ENCODE data around the gene DBF4B.

DBF4B gene

GRCh38 chr17:44778656-44779210 is 70.3 kb downstream of the DBF4B start:
- TF ChIP-seq JUND (IDR thresholded peaks at IDR 0.05; ENCODE audit: low read depth): no peak
- in situ Hi-C loops (cut with HindIII; ENCODE audit: low pct_unique_long_range_greater_than_20kb, low sequenced_read_pairs): no loop called here
- no peak for DNase-seq (ENCODE audit: low read depth in 1 of 2, low spot score in 1 of 2)

GRCh38 chr17:44779211-44780025 is 71.0 kb downstream of the DBF4B start:
- no peak for TF ChIP-seq JUND (IDR thresholded peaks at IDR 0.05; ENCODE audit: low read depth)
- in situ Hi-C loops (cut with HindIII; ENCODE audit: low pct_unique_long_range_greater_than_20kb, low sequenced_read_pairs): no loop called here
- DNase-seq (ENCODE audit: low read depth in 1 of 2, low spot score in 1 of 2): peak; percentile 82 to 87

GRCh38 chr17:44780161-44780560 is 71.7 kb downstream of the DBF4B start:
- TF ChIP-seq JUND (IDR thresholded peaks at IDR 0.05; ENCODE audit: low read depth): no peak
- DNase-seq (ENCODE audit: low read depth in 1 of 2, low spot score in 1 of 2): no peak
- in situ Hi-C loops (cut with HindIII; ENCODE audit: low pct_unique_long_range_greater_than_20kb, low sequenced_read_pairs): no loop called here

- in situ Hi-C loops (cut with HindIII; ENCODE audit: low pct_unique_long_range_greater_than_20kb, low sequenced_read_pairs): no loop called here
- TF ChIP-seq JUND (IDR thresholded peaks at IDR 0.05; ENCODE audit: low read depth): no peak
- DNase-seq (ENCODE audit: low read depth in 1 of 2, low spot score in 1 of 2): no peak
These were observed 72.5 kb downstream of the DBF4B start for GRCh38 chr17:44780845-44781480.

GRCh38 chr17:44781551-44782325 is 73.3 kb downstream of the DBF4B start:
- in situ Hi-C loops (cut with HindIII; ENCODE audit: low pct_unique_long_range_greater_than_20kb, low sequenced_read_pairs): no loop called here

GRCh38 chr17:44782326-44782850 is 73.9 kb downstream of the DBF4B start:
- DNase-seq (ENCODE audit: low read depth in 1 of 2, low spot score in 1 of 2): no peak
- no peak for TF ChIP-seq JUND (IDR thresholded peaks at IDR 0.05; ENCODE audit: low read depth)
- in situ Hi-C loops (cut with HindIII; ENCODE audit: low pct_unique_long_range_greater_than_20kb, low sequenced_read_pairs): no loop called here

More at GRCh38 chr17:44781551-44782325, 73.3 kb downstream of the DBF4B start:
- DNase-seq (ENCODE audit: low read depth in 1 of 2, low spot score in 1 of 2): no peak
- no peak for TF ChIP-seq JUND (IDR thresholded peaks at IDR 0.05; ENCODE audit: low read depth)

- in situ Hi-C loops (cut with HindIII; ENCODE audit: low pct_unique_long_range_greater_than_20kb, low sequenced_read_pairs): no loop called here
- DNase-seq (ENCODE audit: low read depth in 1 of 2, low spot score in 1 of 2): no peak
These were observed 77.5 kb downstream of the DBF4B start for GRCh38 chr17:44785921-44786320.

GRCh38 chr17:44786551-44787081 is 78.2 kb downstream of the DBF4B start:
- no peak for DNase-seq (ENCODE audit: low read depth in 1 of 2, low spot score in 1 of 2)
- in situ Hi-C loops (cut with HindIII; ENCODE audit: low pct_unique_long_range_greater_than_20kb, low sequenced_read_pairs): no loop called here
- no peak for TF ChIP-seq JUND (IDR thresholded peaks at IDR 0.05; ENCODE audit: low read depth)

More at GRCh38 chr17:44785921-44786320, 77.5 kb downstream of the DBF4B start:
- TF ChIP-seq JUND (IDR thresholded peaks at IDR 0.05; ENCODE audit: low read depth): no peak

GRCh38 chr17:44787271-44787940 is 78.9 kb downstream of the DBF4B start:
- TF ChIP-seq JUND (IDR thresholded peaks at IDR 0.05; ENCODE audit: low read depth): no peak
- in situ Hi-C loops (cut with HindIII; ENCODE audit: low pct_unique_long_range_greater_than_20kb, low sequenced_read_pairs): no loop called here
- DNase-seq (ENCODE audit: low read depth in 1 of 2, low spot score in 1 of 2): no peak

GRCh38 chr17:44788139-44788538 is 79.7 kb downstream of the DBF4B start:
- no peak for DNase-seq (ENCODE audit: low read depth in 1 of 2, low spot score in 1 of 2)
- no peak for TF ChIP-seq JUND (IDR thresholded peaks at IDR 0.05; ENCODE audit: low read depth)

GRCh38 chr17:44792276-44792675 is 83.8 kb downstream of the DBF4B start:
- no peak for TF ChIP-seq JUND (IDR thresholded peaks at IDR 0.05; ENCODE audit: low read depth)
- in situ Hi-C loops (cut with HindIII; ENCODE audit: low pct_unique_long_range_greater_than_20kb, low sequenced_read_pairs): no loop called here
- DNase-seq (ENCODE audit: low read depth in 1 of 2, low spot score in 1 of 2): no peak

More at GRCh38 chr17:44788139-44788538, 79.7 kb downstream of the DBF4B start:
- in situ Hi-C loops (cut with HindIII; ENCODE audit: low pct_unique_long_range_greater_than_20kb, low sequenced_read_pairs): no loop called here
